Inflammatory macrophage (primary cell): ENCODE results near the gene BCAS3.
A peak's percentile ranks its signal among the peaks of the same experiment; 100 is the strongest.
"Not testable (repeated sequence)": the region's sequence is repeated elsewhere in the genome, so short reads cannot be mapped to it uniquely, and the experiment has no call there.

Source experiments
- DNase-seq, 2 donors: peaks; one replicate each; pipeline ENCODE4 v3.0.0-alpha.2; 2020 to 2022

BCAS3 gene

GRCh38 chr17:60888812-60889709 lies 211.4 kb downstream of the BCAS3 start:
- DNase-seq = no peak

- no peak for DNase-seq
These were observed 213.5 kb downstream of the BCAS3 start for GRCh38 chr17:60891149-60891548.

GRCh38 chr17:60893475-60893874 lies 215.8 kb downstream of the BCAS3 start:
- no peak for DNase-seq

- DNase-seq = no peak
These were observed 219.3 kb downstream of the BCAS3 start for GRCh38 chr17:60896996-60897395.

GRCh38 chr17:60899115-60899514 lies 221.5 kb downstream of the BCAS3 start:
- DNase-seq = no peak

- DNase-seq = no peak
These were observed 223.0 kb downstream of the BCAS3 start for GRCh38 chr17:60900688-60901087.

GRCh38 chr17:60901242-60901641 lies 223.6 kb downstream of the BCAS3 start:
- peak in 1 of 2 donors; percentile 45 for DNase-seq

GRCh38 chr17:60901806-60902205 lies 224.2 kb downstream of the BCAS3 start:
- peak in 1 of 2 donors; percentile 5 for DNase-seq

GRCh38 chr17:60902399-60902798 lies 224.7 kb downstream of the BCAS3 start:
- DNase-seq = no peak

GRCh38 chr17:60904582-60904981 lies 226.9 kb downstream of the BCAS3 start:
- DNase-seq = no peak

GRCh38 chr17:60905709-60906108 lies 228.1 kb downstream of the BCAS3 start:
- no peak for DNase-seq

GRCh38 chr17:60908324-60908723 lies 230.7 kb downstream of the BCAS3 start:
- no peak for DNase-seq

GRCh38 chr17:60909405-60909804 lies 231.8 kb downstream of the BCAS3 start:
- no peak for DNase-seq

- DNase-seq = no peak
These were observed 232.8 kb downstream of the BCAS3 start for GRCh38 chr17:60910415-60910814.

GRCh38 chr17:60914078-60914477 lies 236.4 kb downstream of the BCAS3 start:
- no peak for DNase-seq

- no peak for DNase-seq
These were observed 238.4 kb downstream of the BCAS3 start for GRCh38 chr17:60916043-60916442.

GRCh38 chr17:60920107-60920506 lies 242.5 kb downstream of the BCAS3 start:
- no peak for DNase-seq

- DNase-seq = no peak
These were observed 245.3 kb downstream of the BCAS3 start for GRCh38 chr17:60923000-60923399.

GRCh38 chr17:60926466-60927183 lies 249.0 kb downstream of the BCAS3 start:
- DNase-seq = no peak

- no peak for DNase-seq
These were observed 256.1 kb downstream of the BCAS3 start for GRCh38 chr17:60933739-60934138.

GRCh38 chr17:60934723-60935122 lies 257.1 kb downstream of the BCAS3 start:
- DNase-seq = no peak

- DNase-seq = not testable (repeated sequence)
These were observed 258.3 kb downstream of the BCAS3 start for GRCh38 chr17:60935991-60936390.

GRCh38 chr17:60939318-60939717 lies 261.7 kb downstream of the BCAS3 start:
- DNase-seq = no peak

- no peak for DNase-seq
These were observed 263.4 kb downstream of the BCAS3 start for GRCh38 chr17:60941028-60941427.
